Measurements from ENCODE around the gene SHMT2. TPM values are rescaled to one million over a fixed set of nuclear protein-coding genes. Genes with fewer than 3 reads are reported as not detected.
"Not testable (repeated sequence)": the region's sequence is repeated elsewhere in the genome, so short reads cannot be mapped to it uniquely, and the experiment has no call there.

SHMT2 gene
- total RNA-seq, 1 donor from 2014 or later: 142 TPM

DNA sequence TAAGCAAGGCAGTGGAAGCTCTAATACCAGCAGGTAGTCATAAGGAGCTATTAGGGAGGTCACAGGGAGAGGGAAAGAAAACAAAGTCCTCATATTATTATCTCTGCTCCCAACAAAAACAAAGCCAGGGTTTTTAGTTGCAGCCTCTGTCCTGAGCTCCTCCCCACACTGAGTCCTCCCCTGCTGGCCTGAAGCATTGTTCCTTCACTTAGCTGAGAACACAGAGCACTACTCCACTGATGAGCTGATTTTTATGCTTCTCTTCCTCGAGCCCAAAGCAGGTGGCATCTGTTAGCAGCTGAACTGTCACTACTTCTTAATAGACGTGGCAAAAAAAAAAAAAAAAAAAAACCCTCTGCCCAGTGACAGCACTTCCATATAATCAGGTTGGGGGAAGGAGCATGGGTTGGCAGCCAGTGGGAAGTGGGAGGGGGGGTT, 31.9 kb downstream of the SHMT2 start:
- DNase-seq (ENCODE audit: low read depth in 2 of 2): no peak

DNA sequence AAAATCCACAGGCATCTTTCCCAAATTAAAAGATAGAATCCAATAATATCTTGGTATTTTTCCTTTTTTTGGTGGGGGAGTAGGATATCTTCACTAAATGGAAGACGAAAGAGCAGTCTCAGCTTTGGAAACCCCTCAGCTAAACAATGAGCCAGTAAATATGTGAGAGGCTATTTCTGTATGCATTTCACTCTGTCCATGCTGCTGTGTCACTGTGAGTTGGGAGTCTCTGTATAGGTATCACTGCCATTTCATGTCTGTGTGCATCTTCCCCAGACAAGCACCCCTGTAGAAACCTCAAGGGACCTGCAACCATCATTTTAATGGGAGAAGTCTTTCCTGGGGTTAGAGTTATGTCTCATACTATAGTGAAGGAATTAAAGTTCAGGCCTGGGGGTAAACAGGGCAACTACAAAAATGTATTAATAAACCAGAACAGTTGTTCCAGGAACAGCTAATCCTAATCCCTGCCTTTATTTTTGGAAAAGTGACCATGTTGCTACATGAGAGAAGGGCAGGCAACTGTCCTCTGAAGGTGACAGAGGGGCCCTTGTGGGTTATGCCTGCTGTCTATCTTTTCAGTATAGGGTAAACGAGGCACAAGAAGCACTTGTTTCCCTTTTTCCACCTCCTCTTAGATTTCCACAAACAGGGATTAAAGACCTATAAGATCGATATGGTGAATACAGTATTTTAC, 32.8 kb downstream of the SHMT2 start:
- DNase-seq (ENCODE audit: low read depth in 2 of 2): no peak

DNA sequence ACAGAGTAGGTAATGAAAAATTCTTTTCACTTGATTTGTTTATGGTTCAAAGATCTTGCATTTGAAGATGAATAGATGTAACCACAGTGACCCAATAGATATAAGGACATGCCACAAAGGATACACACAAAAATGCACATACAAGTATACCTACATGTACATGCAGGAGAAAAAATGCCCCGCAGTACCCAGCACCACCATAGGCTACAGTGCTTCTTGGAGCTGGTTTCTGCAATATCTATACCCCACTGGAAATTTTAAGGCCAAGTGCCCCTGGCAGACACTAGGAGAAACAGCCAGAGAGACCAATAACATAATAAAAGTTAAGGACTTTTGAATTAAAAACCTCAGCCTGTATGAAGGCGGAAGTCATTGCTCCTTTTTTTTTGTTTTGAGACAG, 33.6 kb downstream of the SHMT2 start:
- no peak for DNase-seq (ENCODE audit: low read depth in 2 of 2)

- no peak for DNase-seq (ENCODE audit: low read depth in 2 of 2)
These were observed 37.2 kb downstream of the SHMT2 start for GRCh38 chr12:57266681-57267080.

DNA sequence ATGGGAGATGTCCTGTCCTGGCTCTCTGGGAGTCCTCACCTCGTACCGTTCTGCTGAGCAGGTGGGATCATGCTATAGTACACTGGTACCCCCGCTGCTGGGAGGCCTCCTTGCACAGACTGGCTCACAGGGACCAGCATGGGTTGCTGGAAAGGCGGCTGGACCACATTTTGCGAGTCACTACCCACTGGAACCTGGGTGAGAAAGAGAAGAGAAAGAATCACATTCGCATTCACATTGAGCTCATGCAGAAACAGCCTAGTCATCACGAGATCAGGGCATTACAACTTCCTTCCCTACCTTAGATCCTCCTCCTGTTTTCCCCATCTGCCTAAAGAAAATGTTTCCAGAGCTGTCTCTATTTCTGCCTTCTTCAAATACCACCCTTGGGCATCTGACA, 38.8 kb downstream of the SHMT2 start:
- peak in 1 of 2 donors; percentile 28 for DNase-seq (ENCODE audit: low read depth in 2 of 2)

- DNase-seq (ENCODE audit: low read depth in 2 of 2): peak in 1 of 2 donors; percentile 32
These were observed 41.5 kb downstream of the SHMT2 start for GRCh38 chr12:57270966-57271470.

DNA sequence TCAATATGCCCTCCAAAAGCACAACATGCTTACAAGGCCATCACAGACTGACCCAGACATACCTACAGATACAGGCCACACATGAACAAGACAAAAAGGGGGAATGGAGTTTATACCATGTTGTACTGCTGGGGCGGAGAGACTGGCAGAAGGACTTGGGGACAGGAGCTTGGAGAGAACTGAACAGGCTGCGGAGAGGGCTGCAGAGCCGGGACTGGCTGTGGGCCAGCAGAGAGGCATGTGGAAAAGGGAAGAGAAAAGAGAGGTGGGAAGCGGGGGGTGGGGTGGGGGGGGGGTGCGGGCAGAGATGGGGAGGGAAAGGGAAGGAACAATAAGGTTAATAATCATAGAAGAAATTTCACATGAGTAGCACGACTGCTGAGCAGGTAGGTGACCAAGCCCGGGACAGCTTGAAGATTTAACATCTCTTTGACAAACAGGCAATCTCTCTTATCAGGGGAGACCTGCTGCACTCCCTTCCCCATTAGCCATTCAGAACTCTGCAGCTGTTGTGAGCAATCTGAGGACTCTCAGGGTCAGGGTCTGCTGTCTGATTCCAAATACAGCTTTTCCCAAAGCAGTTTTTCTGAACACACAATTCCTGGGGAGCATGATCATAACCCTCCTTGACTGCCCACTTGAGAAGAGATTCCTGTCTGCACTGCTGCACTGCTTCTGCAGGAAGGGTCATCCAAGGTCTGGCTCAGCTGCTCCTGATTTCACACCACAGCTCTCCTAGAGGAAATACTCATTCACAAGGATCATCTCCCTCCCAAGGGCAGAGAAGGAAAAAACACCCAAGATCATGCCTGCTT, 43.0 kb downstream of the SHMT2 start:
- DNase-seq (ENCODE audit: low read depth in 2 of 2): peak in 1 of 2 donors; percentile 70

DNA sequence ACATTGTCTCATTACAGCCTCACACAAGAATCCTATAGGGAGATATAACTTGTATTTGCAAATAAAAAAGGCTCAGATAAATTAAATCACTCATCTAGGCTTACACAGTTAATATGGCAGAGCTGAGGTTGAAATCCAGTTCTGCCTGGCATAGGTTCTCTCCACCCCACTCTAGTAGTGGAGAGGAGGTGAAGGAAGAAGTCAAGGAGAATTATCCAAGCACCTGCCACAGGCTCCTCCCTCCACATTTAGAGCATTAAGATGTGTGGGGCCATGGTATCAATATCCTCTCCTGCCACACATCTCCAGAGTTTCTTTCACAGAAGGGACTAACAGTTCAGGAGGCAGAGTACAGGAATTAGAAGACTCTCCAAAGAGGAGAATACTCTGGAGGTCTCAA, 44.0 kb downstream of the SHMT2 start:
- no peak for DNase-seq (ENCODE audit: low read depth in 2 of 2)

GRCh38 chr12:57276233-57276632, 46.7 kb downstream of the SHMT2 start:
- not testable (repeated sequence) for DNase-seq (ENCODE audit: low read depth in 2 of 2)

- peak; percentile 62 to 66 for DNase-seq (ENCODE audit: low read depth in 2 of 2)
These were observed 47.5 kb downstream of the SHMT2 start for GRCh38 chr12:57276935-57277563.

- DNase-seq (ENCODE audit: low read depth in 2 of 2): no peak
These were observed 49.2 kb downstream of the SHMT2 start for GRCh38 chr12:57278465-57279381.

DNA sequence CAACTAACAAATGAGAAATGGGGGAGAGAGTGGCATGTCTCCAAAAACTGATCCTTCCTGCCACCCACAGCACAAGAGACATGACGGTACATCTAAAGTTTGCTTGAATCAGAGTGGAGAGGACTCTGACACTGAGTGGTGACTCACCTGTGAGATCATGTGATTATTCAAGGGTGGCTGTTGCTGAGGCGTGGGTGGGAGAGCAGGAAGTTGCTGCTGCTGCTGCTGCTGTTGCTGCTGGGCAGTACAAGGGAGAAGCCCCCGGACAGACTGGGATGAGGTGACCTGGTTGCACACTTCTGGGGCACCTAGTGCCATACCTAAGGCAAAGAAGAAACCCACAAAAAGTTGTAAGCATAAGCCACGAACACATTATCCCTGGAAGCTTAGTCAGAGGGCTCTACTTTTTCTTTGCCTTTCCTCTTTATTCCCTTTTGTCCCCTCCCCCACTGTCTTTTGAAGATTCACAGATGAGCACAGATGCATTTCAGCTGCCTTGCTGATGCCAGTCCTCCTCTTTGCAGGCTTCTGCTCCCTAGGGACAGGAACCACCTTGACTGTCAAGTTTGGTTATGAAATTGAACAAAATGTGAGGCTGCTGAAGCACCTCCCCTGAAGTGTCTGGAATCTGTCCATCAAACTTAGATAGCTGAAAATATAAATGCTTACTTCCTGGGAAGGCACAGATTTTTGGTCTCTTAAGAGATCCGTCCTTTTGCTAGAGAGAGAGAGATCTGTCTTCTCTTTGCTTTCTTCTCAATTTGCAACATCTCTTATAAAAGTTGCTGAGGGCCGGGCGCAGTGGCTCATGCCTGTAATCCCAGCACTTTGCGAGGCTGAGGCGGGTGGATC, 50.9 kb downstream of the SHMT2 start:
- peak; percentile 65 to 94 for DNase-seq (ENCODE audit: low read depth in 2 of 2)

DNA sequence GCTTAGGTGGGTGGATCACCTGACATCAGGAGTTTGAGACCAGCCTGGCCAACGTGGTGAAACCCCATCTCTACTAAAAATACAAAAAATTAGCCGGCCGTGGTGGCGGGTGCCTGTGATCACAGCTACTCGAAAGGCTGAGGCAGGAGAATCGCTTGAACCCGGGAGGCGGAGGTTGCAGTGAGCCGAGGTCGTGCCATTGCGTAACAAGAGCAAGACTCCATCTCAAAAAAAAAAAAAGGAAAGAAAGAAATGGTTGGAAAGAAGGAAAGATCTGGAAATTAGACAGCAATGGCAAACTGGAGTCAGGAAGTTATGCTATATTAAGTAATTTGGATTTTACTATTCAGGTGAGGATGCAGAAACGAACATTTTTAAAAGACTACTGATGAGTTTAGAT, 52.6 kb downstream of the SHMT2 start:
- not testable (repeated sequence) for DNase-seq (ENCODE audit: low read depth in 2 of 2)

Other genes starting within 250 kb of the SHMT2 start
- gene ZBTB39, start 223.2 kb upstream of the SHMT2 start, total RNA-seq: 5.4 and 8.9 TPM in 2 replicates
- gene TAC3, start 213.2 kb upstream of the SHMT2 start, total RNA-seq: not detected in 2 replicates
- gene MYO1A, start 179.6 kb upstream of the SHMT2 start, total RNA-seq: not detected in 2 replicates
- 2.8 and 3.6 TPM in 2 replicates for gene NEMP1, start 150.9 kb upstream of the SHMT2 start, total RNA-seq
- 4.4 and 9.3 TPM in 2 replicates for gene NAB2, start 140.6 kb upstream of the SHMT2 start, total RNA-seq
- 6.7 and 10.5 TPM in 2 replicates for gene STAT6, start 118.3 kb upstream of the SHMT2 start, total RNA-seq
- 0.60 and 1.3 TPM in 2 replicates for gene LRP1, start 101.2 kb upstream of the SHMT2 start, total RNA-seq
- gene LRP1-AS, start 82.1 kb upstream of the SHMT2 start, total RNA-seq: not detected in 2 replicates
- gene NXPH4, start 12.9 kb upstream of the SHMT2 start, total RNA-seq: under 0.01 TPM in 1 of 2 replicates, not detected in the other
- 0.22 and 0.40 TPM in 2 replicates for gene STAC3, start 21.5 kb downstream of the SHMT2 start, total RNA-seq
- gene R3HDM2, start 201.3 kb downstream of the SHMT2 start, total RNA-seq: 3.5 and 5.6 TPM in 2 replicates
- not detected in 2 replicates for gene INHBC, start 205.1 kb downstream of the SHMT2 start, total RNA-seq
- gene INHBE, start 225.6 kb downstream of the SHMT2 start, total RNA-seq: not detected in 2 replicates
- gene GLI1, start 230.1 kb downstream of the SHMT2 start, total RNA-seq: not detected in 2 replicates